M059J (cell line): ENCODE measurements around the gene NCBP2. TPM values are rescaled to one million over a fixed set of nuclear protein-coding genes. Genes with fewer than 3 reads are reported as not detected.
A peak's percentile ranks its signal among the peaks of the same experiment; 100 is the strongest.
"Not testable (repeated sequence)": the region's sequence is repeated elsewhere in the genome, so short reads cannot be mapped to it uniquely, and the experiment has no call there.

Source experiments
- DNase-seq: peaks from one replicate; pipeline ENCODE4 v3.0.0-alpha.2; 2012; ENCODE audit warnings: low read depth
- total RNA-seq: library from RNA; depleted of rRNA; stranded (reverse); fragments of >200 nt; shearing (Covaris generic); gene quantifications from 2 replicates; pipeline ENCODE4 v1.2.3, GENCODE V29; 2014

The NCBP2 gene
- total RNA-seq, 1 experiment from 2014 or later = 95.5 TPM

GRCh38 chr3:196968233-196969133 is 26.2 kb upstream of the NCBP2 start, which contains the start of gene PIGZ:
Gene PIGZ, minus strand, starts transcription at chr3:196968833. Its CDS starts 16,802 bp downstream, at chr3:196952031.
- DNase-seq = peak; percentile 44

- DNase-seq = no peak
Measured at GRCh38 chr3:196967412-196968232, 25.3 kb upstream of the NCBP2 start.

GRCh38 chr3:196966526-196967401 is 24.4 kb upstream of the NCBP2 start:
- no peak for DNase-seq

GRCh38 chr3:196965804-196966173 is 23.5 kb upstream of the NCBP2 start:
- no peak for DNase-seq

GRCh38 chr3:196965112-196965803 is 22.9 kb upstream of the NCBP2 start:
- DNase-seq = no peak

- no peak for DNase-seq
Measured at GRCh38 chr3:196963631-196963953, 21.3 kb upstream of the NCBP2 start.

- no peak for DNase-seq
Measured at GRCh38 chr3:196962930-196963630, 20.8 kb upstream of the NCBP2 start.

- DNase-seq = no peak
Measured at GRCh38 chr3:196962108-196962929, 20.0 kb upstream of the NCBP2 start.

- no peak for DNase-seq
Measured at GRCh38 chr3:196954832-196955231, 12.5 kb upstream of the NCBP2 start.

GRCh38 chr3:196951371-196951770 is 9.0 kb upstream of the NCBP2 start:
- no peak for DNase-seq

GRCh38 chr3:196949750-196950149 is 7.4 kb upstream of the NCBP2 start:
- DNase-seq = no peak

GRCh38 chr3:196949285-196949619 is 6.9 kb upstream of the NCBP2 start:
- DNase-seq = no peak

GRCh38 chr3:196948442-196949284 is 6.3 kb upstream of the NCBP2 start:
- no peak for DNase-seq

- DNase-seq = no peak
Measured at GRCh38 chr3:196947860-196948441, 5.6 kb upstream of the NCBP2 start.

- no peak for DNase-seq
Measured at GRCh38 chr3:196947136-196947859, 5.0 kb upstream of the NCBP2 start.

- not testable (repeated sequence) for DNase-seq
Measured at GRCh38 chr3:196944037-196944790, 1.9 kb upstream of the NCBP2 start.

- DNase-seq = peak; percentile 21
Measured at GRCh38 chr3:196942915-196943277, 568 bp upstream of the NCBP2 start.
